DMS 273 treated with DMSO at 0.1 percent for 48 hours (cell line): ENCODE measurements around the gene TAGAP.
A peak's percentile ranks its signal among the peaks of the same experiment; 100 is the strongest.
"Not testable (repeated sequence)": the region's sequence is repeated elsewhere in the genome, so short reads cannot be mapped to it uniquely, and the experiment has no call there.

Source experiments
- DNase-seq: peaks from one replicate; lab custom pipeline; 2025; lab: John Stamatoyannopoulos, UW

TAGAP gene

GRCh38 chr6:159010037-159010612, 34.7 kb downstream of the TAGAP start:
- DNase-seq: not testable (repeated sequence)

GRCh38 chr6:159008656-159009288, 36.0 kb downstream of the TAGAP start:
- DNase-seq: no peak

DNA sequence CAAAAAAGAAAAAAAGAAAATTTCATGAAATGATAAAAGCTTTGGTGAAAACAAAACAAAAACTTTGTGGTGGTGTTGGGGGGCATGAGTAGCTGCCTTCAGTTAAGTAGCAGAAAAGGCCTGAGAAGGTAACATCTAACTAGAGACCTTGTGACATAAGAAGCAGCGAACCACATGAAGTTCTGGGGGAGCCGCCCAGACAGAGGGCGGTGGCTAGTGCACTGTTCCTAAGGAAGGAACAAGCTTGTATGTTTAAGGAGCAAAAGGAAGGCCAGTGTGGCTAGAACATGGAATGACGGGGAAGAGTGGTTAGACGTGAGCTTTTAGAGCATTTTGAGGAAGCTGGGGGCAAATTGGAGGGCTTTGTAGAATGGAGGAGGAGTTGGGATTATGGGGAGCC, 37.3 kb downstream of the TAGAP start:
- DNase-seq: no peak

DNA sequence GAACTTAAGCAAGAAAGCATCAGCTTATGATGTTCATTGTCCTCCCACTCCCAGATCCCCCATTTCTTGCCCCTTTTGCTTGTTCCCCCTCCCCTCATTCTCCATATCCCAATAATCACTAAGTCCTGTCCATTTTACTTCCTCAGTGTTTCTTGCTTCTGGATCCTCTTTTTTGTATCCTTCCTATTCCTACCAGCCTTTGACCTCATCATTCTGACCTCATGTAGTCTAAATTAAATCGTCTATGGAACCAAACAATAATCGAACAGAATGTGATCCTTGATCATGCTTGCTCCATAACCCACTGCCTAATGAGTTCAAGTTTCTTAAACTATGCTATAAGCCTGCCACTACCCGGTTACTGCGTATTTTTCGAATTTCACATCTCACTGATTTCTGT, 39.4 kb downstream of the TAGAP start:
- no peak for DNase-seq

DNA sequence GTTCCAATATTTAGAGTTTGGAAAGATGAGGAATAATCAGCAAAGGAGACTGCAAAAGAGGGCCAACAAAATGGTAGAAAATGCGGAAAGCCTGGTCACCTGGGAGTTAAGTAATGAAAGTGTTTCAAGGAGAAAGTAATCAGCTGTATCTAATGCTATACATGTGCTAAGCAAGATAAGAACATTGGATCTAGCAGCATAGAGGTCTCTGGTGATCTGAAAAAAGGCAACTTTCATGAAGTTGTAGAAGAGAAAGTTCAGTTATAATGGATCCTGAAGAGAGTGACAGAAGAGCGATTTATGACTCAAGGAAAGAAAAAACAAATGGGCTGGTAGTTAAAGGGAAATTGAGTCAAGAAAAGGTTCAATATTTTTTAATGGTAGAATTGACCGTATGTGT, 40.2 kb downstream of the TAGAP start:
- DNase-seq: no peak

GRCh38 chr6:159002432-159003155, 42.2 kb downstream of the TAGAP start:
- no peak for DNase-seq

DNA sequence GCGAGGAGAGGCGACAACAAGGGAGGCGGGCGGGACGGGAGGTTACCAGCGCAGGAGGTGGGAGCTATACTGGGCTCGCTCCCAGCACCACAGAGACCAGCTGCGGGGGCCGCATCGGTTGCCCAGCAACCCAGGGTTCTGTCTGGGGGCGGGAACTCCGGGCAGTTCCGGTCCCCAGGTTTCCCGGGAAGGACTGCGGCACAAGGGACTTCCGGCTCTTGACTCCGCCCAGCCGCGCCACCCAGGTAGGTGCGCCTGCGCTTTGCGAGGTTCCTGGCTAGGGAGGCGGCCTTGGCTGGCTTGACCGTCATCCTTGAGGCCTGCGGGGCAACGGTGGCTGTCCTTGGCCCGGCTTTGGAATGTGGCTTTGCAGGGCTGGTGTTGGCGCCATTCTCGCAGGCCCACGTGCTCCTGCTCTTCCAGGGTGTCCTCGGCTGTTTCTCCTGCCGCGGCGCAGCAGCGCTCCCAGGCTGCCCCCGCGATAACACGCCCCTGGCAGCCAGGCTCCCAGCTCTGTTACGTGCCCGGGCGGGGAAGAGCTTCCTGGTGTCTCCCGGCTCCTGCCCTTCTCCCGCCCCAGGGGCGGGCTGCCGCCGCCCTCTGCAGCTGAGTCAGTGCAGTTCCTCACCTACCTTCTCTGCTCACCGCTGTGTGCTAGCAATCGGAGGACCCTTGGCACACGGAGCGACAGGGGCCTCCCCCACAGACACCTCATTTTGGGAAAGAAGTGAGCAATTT, 45.0 kb downstream of the TAGAP start, which contains the start of gene RSPH3:
Gene RSPH3 (minus strand): TSS at position 537 of the 738 bp plus-strand sequence. CDS start 652 bp downstream, outside the sequence.
- peak; percentile 96 for DNase-seq

DNA sequence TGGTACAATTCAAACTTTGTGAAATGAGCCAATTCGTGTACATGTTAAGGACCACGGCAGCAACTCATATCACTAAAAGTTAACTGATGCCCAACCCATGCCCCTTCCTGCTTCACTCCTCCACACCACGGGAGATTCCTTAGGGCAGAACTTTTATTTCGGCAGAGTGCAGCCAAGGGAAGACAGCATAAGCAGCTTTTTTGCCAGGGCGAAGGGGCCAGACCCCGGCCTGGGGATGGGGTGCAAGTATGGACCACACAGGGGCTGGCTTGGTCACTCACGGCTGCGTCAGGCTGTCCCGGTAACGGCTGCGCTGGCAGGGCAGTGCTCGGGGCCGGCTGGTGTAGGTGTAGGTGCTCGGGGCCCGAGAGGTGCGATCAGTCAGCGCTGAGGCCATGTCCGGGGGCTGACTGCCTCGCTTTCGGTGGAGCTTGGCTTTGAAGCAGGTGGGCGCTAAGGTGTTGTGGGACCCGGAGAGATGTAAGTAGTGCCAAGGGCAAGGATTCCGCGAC, 45.6 kb downstream of the TAGAP start:
- no peak for DNase-seq

GRCh38 chr6:158996856-158997255, 47.9 kb downstream of the TAGAP start:
- no peak for DNase-seq

DNA sequence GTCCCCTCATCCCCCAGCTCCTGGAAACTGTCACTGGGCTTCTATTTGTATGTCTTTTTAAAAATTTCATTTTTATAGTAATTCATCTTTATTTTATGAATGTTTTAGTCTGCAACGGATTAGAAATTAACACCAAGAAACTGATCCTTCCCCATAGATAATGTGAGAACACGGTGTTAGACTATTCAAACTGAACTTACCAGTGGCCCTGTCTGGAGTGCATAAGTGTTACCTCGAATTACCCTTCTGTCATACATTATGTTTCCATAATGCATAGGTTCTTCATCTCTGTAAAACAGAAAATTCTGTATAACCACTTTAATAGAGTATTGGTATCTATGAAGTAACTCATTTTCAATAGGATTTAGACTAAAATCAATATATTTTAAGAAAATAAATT, 51.2 kb downstream of the TAGAP start:
- no peak for DNase-seq

DNA sequence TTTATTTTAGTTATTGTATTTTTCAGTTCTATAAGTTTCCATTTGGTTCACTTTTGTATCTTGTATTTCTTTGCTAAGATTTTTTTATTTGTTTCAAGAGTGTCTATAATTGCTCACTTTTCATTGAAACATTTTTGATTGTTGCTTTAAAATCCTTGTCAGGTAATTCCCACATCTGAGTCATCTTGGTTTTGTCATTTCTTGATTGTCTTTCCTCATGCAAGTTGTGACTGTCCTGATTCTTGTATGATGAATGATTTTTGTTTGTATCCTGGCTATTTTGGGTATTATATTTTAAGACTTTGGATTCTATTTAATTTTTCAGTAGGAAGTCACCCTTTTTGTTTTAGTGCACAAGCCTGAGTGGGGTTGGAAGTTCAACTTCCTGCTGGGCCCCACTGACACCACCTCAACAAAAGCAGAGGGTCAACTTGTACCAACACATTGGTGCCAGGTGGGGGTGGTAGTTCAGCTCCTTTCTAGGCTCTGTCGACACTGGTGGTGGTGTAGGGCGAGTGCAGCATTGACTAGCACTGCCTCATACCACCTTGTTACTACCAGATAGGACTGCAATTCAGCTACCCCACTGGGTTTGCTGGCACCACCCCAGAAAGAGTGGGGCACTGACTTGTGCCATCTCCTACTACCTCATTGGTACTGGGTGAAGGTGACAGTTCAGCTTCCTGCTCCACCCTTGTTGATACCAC, 53.6 kb downstream of the TAGAP start:
- no peak for DNase-seq

DNA sequence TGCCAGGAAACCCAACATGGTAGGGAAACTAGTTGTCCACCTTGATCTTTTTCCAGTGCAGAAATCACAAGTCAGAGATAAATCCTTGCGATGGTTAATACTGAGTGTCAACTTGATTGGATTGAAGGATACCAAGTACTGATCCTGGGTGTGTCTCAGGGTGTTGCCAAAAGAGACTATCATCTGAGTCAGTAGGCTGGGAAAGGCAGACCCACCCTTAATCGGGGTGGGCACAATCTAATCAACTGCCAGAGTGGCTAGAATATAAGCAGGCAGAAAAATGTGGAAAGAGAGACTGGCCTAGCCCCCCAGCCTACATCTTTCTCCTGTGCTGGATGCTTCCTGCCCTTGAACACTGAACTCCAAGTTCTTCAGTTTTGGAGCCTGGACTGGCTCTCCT, 55.1 kb downstream of the TAGAP start:
- DNase-seq: not testable (repeated sequence)

- no peak for DNase-seq
These were observed 56.3 kb downstream of the TAGAP start for GRCh38 chr6:158988477-158988876.

GRCh38 chr6:158987657-158988056, 57.1 kb downstream of the TAGAP start:
- DNase-seq: no peak
